ENCODE results near the gene FZD10.

Gene FZD10

GRCh38 chr12:130170611-130171010 lies 8.3 kb downstream of the FZD10 start:
- no peak for TF ChIP-seq REST (IDR thresholded peaks at IDR 0.05; ENCODE audit: low read depth)
- no peak for TF ChIP-seq NFIC (IDR thresholded peaks at IDR 0.05)
- no peak for TF ChIP-seq TEAD4 (IDR thresholded peaks at IDR 0.05)
- no peak for TF ChIP-seq CREB1 (IDR thresholded peaks at IDR 0.05; ENCODE audit: low read depth)
- no peak for TF ChIP-seq EGR1 (IDR thresholded peaks at IDR 0.05)

- no peak for TF ChIP-seq REST (IDR thresholded peaks at IDR 0.05; ENCODE audit: low read depth)
- no peak for TF ChIP-seq EP300 (IDR thresholded peaks at IDR 0.05; ENCODE audit: borderline replicate concordance)
Observed at GRCh38 chr12:130177635-130178242, 15.5 kb downstream of the FZD10 start.

GRCh38 chr12:130178282-130178681 lies 16.0 kb downstream of the FZD10 start:
- TF ChIP-seq CREB1 (IDR thresholded peaks at IDR 0.05; ENCODE audit: low read depth) (no peak), TCF12 (IDR thresholded peaks at IDR 0.05; ENCODE audit: low read depth) (no peak), FOXM1 (IDR thresholded peaks at IDR 0.05; ENCODE audit: borderline replicate concordance, low read depth) (no peak), REST (IDR thresholded peaks at IDR 0.05; ENCODE audit: low read depth) (no peak), EGR1 (IDR thresholded peaks at IDR 0.05) (no peak), USF1 (IDR thresholded peaks at IDR 0.05) (no peak), TAF1 (IDR thresholded peaks at IDR 0.05; ENCODE audit: low read depth) (no peak), MAX (IDR thresholded peaks at IDR 0.05) (no peak), ZBTB7A (IDR thresholded peaks at IDR 0.05; ENCODE audit: low read depth) (no peak), TEAD4 (IDR thresholded peaks at IDR 0.05) (no peak), EP300 (IDR thresholded peaks at IDR 0.05; ENCODE audit: borderline replicate concordance) (no peak), RAD21 (IDR thresholded peaks at IDR 0.05; ENCODE audit: low read depth) (no peak), NFIC (IDR thresholded peaks at IDR 0.05) (no peak), CEBPB (IDR thresholded peaks at IDR 0.05) (no peak), YY1 (IDR thresholded peaks at IDR 0.05; ENCODE audit: low read depth) (no peak)

- no peak for TF ChIP-seq FOXM1 (IDR thresholded peaks at IDR 0.05; ENCODE audit: borderline replicate concordance, low read depth)
- TF ChIP-seq TEAD4 (IDR thresholded peaks at IDR 0.05) = no peak
- no peak for TF ChIP-seq TCF12 (IDR thresholded peaks at IDR 0.05; ENCODE audit: low read depth)
- no peak for TF ChIP-seq USF1 (IDR thresholded peaks at IDR 0.05)
- no peak for TF ChIP-seq ZBTB7A (IDR thresholded peaks at IDR 0.05; ENCODE audit: low read depth)
- TF ChIP-seq REST (IDR thresholded peaks at IDR 0.05; ENCODE audit: low read depth) = no peak
- TF ChIP-seq RAD21 (IDR thresholded peaks at IDR 0.05; ENCODE audit: low read depth) = no peak
- no peak for TF ChIP-seq TAF1 (IDR thresholded peaks at IDR 0.05; ENCODE audit: low read depth)
- TF ChIP-seq CEBPB (IDR thresholded peaks at IDR 0.05) = no peak
- TF ChIP-seq NFIC (IDR thresholded peaks at IDR 0.05) = no peak
- no peak for TF ChIP-seq EGR1 (IDR thresholded peaks at IDR 0.05)
- TF ChIP-seq YY1 (IDR thresholded peaks at IDR 0.05; ENCODE audit: low read depth) = no peak
- TF ChIP-seq CREB1 (IDR thresholded peaks at IDR 0.05; ENCODE audit: low read depth) = no peak
Observed at GRCh38 chr12:130179191-130179590, 16.9 kb downstream of the FZD10 start.
